Body of pancreas (tissue), 4 donors: ENCODE measurements around the gene PARK7.

Experiments
- CTCF ChIP-seq, 7 experiments: fragments of 450-650 bp in 4 of 7; fragments of 200-600 bp in 3 of 7; sonication (generic) in 3 of 7; IDR thresholded peaks; one replicate each; pipeline ENCODE4 v1.5.1; 2016 to 2019; ENCODE audit warnings: antibody characterized with exemption in 7 of 7
- POLR2A ChIP-seq, 3 donors: fragments of 450-650 bp; IDR thresholded peaks; one replicate each; pipeline ENCODE4 v1.6.1; 2016; ENCODE audit warnings: antibody characterized with exemption in 3 of 3, mild to moderate bottlenecking in 2 of 3

GRCh38 chr1:8023287-8023994, 61.9 kb downstream of the PARK7 start:
- no peak for TF ChIP-seq CTCF (IDR thresholded peaks at IDR 0.05)
- peak; percentile 51 to 87 (median 69) for TF ChIP-seq POLR2A (IDR thresholded peaks at IDR 0.05)
